IMR-90 (cell line): Measurements from ENCODE around the gene NCLN.

ENCODE experiments used
- CEBPB ChIP-seq: IDR thresholded peaks from 2 replicates; pipeline ENCODE4 v1.6.1; 2012; ENCODE audit warnings: low read depth, low read length, improper control_type of control experiment
- TF ChIP-seq, protein P1 (sequence below): conservative IDR thresholded peaks from 2 replicates; pipeline ENCODE4 v1.5.1; 2012; ENCODE audit warnings: mild to moderate bottlenecking, low read depth, low read length, improper control_type of control experiment

DNA sequence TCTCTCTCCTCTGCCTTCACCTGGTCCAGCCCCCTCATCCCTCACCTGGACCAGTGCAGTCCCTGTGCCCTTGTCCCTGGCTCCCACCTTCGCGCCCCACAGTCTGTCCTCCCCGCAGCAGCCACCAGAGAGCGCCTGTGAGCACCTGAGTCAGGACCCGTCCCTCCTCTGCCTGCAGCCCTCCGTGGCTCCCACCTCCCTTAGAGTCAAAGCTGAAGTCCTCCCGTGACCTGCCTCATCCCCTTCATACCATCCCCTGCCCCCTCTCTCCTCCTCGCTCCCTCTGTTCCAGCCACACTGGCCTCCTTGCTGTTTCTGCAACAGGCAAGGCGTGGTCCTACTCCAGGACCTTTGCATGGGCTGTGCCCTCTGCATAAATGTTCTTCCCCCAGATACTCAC is 49.1 kb downstream of the NCLN start:
- TF ChIP-seq, protein P1, sequence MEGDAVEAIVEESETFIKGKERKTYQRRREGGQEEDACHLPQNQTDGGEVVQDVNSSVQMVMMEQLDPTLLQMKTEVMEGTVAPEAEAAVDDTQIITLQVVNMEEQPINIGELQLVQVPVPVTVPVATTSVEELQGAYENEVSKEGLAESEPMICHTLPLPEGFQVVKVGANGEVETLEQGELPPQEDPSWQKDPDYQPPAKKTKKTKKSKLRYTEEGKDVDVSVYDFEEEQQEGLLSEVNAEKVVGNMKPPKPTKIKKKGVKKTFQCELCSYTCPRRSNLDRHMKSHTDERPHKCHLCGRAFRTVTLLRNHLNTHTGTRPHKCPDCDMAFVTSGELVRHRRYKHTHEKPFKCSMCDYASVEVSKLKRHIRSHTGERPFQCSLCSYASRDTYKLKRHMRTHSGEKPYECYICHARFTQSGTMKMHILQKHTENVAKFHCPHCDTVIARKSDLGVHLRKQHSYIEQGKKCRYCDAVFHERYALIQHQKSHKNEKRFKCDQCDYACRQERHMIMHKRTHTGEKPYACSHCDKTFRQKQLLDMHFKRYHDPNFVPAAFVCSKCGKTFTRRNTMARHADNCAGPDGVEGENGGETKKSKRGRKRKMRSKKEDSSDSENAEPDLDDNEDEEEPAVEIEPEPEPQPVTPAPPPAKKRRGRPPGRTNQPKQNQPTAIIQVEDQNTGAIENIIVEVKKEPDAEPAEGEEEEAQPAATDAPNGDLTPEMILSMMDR = 0 out of 2 replicates have a peak, but pooled peaks have one; percentile 15
- TF ChIP-seq CEBPB = no peak
